ENCODE results near the gene FOXP2.
A peak's percentile ranks its signal among the peaks of the same experiment; 100 is the strongest.
"Not testable (repeated sequence)": the region's sequence is repeated elsewhere in the genome, so short reads cannot be mapped to it uniquely, and the experiment has no call there.

Gene FOXP2

DNA sequence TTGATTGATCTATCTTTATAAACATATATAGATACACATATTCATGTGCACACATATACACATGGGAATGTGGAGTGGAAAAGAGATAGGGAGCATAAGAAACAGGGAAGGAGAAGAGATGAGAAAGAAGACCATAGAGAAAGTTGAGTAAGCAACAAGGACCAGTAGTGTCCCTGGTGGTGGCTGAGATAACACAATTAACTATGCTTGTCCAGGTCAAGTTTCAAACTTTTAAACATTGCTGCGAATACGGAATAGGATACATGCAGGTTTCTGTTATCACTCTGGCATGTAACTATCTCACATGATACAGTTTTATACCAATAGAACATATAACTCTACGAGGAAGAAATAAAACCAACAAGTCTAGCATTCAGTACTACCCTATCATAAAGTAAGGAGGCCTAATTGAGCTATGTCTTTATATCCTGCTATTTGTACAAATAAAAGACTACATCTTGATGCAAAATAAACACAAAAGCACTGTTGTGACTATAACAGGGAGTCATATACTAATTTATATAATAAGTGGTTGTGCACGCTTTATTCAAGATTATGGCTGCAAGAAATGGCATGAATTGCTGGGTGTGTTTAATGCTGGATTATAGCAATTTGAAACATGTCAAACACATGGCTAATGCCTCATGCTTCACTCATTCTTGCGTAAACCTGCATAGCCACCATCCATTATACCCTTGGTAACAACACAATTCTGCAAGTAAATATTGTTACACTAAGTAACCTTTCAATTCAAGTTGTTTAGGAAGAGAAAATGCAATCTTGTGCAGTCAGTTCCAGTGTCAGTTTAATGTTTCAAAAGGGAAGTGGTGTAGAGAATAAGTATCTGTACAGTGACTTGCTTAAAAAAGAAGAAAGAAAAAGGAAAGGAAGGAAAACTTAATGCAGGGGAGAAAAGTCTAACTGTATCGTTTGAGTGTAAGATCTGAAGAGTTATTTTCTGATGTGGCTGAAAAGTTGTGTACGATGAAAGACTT lies 8.2 kb downstream of the FOXP2 start:
- DNase-seq (ENCODE audit: low read depth) = no peak

DNA sequence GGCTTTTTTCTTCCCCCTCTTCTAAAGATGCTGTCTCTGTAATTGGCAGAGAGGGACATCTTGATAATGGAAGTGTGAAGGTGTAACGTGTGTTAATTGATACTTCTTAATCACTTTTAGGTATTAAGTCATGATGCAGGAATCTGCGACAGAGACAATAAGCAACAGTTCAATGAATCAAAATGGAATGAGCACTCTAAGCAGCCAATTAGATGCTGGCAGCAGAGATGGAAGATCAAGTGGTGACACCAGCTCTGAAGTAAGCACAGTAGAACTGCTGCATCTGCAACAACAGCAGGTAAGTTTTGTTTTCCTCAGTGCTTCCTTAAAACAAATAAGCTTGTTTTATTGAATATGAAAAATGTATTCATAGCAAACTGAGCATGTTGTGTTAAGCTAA lies 11.8 kb downstream of the FOXP2 start:
- DNase-seq (ENCODE audit: low read depth) = no peak

DNA sequence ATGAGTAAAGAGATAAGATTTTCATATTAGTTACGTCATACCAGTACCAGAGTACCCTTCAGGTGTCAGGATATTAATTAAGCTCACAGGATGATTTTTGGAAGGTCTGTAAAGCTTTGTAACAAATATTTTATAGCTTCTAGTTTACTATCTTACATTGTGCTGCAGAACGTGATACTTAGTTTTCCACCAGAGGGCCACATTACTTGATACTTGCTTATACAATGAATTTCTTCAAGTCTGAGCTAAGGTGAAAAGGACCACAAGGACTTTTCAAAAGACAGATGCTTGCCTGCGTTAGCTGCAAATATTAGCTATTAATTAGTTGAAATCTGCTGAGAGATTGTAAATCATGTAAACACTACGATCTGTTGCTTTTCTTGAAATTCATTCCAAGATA lies 12.2 kb downstream of the FOXP2 start:
- no peak for DNase-seq (ENCODE audit: low read depth)

DNA sequence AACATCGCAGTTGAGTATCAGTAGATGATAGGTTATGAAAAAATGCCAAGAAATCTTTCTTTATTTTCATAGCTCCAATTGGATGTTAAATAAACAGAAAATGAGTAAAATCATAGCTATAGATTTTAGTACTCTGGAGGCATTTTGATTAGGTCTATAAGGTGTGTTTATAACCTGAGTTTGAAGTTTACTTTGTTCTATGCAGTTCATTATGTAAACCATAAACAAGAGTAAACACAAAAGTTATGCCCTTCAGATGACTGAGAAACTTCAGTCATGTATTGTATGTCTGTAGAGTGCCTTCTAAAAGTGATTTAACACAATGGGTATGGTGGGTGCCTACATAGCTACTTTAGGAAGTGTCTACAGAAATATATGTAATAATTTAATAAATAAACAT lies 13.6 kb downstream of the FOXP2 start:
- DNase-seq (ENCODE audit: low read depth) = no peak

DNA sequence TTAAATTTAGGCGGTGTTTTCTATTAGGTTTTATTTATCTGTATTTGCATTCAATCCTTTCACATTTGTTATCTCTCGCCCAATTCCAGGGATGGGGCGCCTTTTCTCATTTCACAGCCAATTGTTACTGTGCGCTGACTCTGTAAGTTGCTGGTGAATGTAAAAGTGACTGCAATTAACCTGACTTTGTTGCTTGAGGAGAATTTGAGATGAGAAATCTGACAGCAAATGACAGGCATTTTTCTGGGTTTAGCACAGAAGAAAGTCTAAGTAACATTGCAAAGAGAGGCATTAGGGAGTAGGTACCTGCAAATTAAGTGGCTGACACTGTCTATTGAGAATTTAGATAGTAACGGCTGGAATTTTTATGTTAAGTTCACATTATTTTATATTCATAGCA lies 16.6 kb downstream of the FOXP2 start:
- DNase-seq (ENCODE audit: low read depth) = no peak

DNA sequence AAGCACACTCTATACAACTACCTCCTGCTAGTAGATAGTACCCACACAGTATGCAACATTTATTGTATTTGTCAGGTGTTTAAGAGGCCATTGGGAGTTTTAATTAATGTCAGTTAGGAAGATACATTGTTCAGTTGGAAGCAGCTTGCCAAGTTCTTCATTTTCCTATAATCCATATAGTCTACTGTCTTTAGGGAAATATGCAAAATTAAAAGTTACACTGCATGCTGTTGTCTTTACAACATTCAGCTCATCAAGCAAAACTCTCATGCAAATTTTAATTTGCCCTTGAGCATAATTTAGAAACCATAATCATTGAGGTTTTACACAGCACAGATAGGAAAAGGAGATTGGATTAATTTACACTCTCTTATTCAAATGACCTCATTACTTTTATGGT lies 17.4 kb downstream of the FOXP2 start:
- no peak for DNase-seq (ENCODE audit: low read depth)

DNA sequence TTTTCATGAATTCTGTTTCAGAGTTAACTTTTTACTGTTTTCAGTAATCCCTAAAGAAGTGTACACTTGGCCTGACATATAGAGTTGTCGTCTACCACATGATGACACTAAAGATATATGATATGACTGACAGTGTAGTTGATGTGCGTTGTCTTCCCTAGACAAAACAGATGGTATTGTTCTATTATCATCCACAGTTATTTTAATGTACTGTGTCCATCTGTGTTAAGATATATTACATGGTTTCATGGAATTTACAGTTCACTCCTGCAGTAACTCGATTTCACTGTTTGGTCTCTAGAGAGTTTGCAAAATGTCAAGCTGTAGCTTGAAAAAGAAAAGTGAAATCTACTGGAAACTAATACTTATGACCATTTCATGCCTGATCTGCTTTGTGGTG lies 18.1 kb downstream of the FOXP2 start:
- no peak for DNase-seq (ENCODE audit: low read depth)

DNA sequence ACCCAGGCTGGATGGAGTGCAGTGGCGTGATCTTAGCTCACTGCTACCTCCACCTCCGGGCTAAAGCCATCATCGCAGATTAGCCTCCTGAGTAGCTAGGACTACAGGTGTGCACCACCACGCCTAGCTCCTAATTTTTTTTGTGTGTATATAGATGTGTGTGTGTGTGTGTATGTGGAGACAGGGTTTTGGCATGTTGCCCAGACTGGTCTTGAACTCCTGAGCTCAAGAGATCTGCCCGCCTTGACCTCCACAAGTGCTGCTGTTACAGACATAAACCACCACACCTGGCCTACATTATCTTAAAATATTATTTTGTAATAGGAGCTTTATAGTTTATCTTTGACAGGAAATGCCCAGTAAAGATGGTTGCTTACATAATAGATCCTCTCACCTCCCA lies 25.0 kb downstream of the FOXP2 start:
- no peak for DNase-seq (ENCODE audit: low read depth)

DNA sequence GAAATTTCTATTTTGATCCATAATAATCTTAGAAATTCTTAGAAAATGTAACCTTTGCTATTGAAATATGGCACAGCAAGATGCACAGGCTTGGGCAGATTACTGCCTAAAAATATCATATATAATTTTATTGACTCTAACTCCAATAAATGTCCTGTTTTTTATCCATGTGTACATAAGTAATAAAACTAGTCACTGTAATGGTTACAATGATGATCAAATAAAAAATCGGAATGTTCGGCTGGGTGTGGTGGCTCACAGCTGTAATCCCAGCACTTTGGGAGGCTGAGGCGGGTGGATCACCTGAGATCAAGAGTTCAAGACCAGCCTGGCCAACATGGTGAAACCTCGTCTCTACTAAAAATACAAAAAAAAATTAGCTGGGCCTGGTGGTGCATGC lies 26.3 kb downstream of the FOXP2 start:
- not testable (repeated sequence) for DNase-seq (ENCODE audit: low read depth)

DNA sequence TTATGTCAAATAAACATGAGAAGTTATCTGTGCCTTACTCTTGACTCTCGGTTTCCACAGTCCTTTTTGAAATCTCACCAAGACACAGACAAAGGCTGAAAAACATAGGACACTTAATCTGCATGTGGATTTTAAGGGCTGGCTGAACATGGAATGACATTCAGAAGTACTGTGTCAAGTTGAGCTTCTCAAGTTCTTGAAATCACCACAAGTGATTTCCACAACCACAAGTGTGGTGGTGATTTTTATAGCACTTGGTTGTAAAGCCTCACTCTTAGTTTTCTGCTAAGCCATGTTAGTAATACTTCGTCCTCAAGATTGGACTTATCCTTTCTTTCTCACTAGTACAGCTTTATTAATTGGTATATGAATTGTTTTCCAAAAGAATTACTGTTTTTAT lies 29.6 kb downstream of the FOXP2 start:
- DNase-seq (ENCODE audit: low read depth) = no peak

DNA sequence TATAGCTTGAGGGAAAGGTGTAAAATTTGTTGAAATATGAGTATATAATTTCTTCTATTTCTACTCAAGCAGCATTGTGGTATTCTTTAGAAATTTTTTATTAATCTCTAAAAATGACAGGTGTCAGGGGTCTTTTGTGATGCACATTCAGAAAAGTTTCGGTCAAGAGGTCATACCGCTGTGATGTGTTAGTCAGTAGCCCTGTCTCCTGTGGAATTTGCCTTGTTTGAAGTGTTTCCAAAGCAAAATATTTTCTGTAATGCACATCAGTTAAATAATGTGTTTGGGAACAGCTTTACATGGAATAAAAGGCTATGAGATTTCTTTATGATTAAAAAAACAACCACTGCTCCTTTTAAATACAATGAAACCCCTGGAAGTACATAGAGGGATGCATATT lies 35.8 kb downstream of the FOXP2 start:
- DNase-seq (ENCODE audit: low read depth) = no peak

DNA sequence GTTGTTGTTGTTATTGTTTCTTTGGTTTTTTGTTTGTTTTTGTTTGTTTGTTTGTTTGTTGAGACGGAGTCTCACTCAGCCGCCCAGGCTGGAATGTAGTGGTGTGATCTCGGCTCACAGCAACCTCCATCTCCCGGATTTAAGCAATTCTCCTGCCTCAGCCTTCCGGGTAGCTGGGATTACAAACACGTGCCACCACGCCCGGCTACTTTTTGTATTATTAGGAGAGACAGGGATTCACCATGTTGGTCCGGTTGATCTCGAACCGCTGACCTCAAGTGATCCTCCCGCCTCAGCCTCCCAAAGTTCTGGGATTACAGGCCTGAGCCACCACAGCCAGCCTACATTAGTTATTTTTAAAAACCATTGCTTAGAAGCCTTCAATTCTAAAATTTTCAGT lies 45.0 kb downstream of the FOXP2 start:
- DNase-seq (ENCODE audit: low read depth) = no peak

DNA sequence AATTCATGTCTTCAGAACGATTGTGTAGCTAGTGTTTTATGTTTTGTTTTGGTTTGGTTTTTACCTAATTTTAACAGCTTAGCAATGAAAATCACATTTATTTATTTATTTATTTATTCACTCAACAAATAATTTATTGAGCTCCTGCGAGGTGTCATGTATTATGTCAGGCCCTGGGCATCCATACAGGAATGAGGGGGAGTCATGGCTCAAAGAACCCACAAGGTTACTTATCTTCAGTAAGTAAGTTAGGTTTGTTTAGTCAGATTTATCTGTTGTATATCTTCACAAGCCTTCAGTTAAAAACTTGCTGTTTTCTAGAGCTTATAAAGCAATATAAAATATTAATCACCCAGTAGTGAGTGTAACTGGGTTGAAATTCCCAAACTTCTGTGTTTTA lies 45.4 kb downstream of the FOXP2 start:
- DNase-seq (ENCODE audit: low read depth) = no peak

DNA sequence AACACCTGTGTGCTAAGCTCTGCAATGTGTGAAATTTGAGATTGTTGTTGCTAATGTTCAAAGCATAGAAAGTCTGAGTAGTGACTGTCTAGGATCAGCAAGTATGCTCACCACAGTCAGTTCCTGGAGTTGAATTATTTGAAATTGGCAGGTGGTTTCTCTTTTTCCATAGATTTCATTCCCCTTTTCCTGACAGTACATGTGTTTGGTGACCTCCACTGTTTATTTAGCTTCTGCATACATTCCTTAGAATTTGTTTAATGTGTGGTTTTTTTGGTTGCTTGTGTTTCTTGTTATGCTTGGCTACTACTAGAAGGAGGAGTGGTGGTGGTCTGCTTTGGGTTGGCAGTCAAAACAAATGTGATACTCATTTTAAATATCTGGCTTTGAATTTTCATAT lies 52.3 kb downstream of the FOXP2 start:
- no peak for DNase-seq (ENCODE audit: low read depth)

DNA sequence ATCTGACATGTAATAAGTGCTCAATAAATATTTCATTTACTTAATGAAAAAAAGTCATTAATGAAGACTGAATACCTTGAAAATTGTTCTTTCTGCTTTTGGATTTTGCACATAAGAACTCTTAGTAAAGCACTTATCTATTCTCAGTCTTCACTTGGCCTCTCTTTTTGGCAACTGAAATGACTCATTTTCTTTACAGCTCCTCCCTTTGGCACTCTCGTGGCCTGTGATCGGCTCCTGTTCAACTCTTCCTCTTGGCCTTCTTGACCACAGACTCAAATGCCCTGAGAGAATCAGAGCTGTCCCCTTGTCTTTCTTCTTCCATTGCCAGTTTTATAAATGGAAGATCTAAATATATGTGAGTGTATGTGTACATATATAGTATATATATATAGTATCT lies 54.2 kb downstream of the FOXP2 start:
- DNase-seq (ENCODE audit: low read depth) = no peak

DNA sequence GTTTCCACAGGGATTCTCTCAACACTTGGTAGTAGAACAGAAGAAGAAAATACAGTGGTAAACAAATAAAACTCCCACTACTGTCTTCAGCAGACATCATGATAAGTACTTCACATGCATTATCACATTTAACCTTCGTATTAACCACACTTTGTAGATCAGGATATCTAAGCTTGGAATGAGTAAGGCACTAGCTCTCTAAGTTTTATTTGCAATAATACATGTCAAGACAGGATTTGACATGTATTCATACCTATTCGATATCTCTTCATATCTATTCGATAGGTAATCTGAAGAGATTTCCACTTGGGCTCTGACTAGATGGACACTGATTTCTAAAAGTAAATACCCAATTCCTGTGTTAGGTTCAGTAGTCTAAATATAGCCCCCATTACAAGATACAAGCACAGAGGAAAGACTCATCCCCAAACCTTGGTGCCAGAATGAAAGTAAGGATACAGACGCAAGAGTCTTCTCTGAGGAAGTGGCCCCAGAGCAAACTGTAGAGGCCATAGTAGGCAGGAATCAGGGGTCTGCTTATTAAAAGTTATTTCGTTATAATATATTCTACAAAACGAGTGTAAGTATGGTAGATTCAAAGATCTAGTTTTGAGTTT lies 58.4 kb downstream of the FOXP2 start:
- no peak for DNase-seq (ENCODE audit: low read depth)

DNA sequence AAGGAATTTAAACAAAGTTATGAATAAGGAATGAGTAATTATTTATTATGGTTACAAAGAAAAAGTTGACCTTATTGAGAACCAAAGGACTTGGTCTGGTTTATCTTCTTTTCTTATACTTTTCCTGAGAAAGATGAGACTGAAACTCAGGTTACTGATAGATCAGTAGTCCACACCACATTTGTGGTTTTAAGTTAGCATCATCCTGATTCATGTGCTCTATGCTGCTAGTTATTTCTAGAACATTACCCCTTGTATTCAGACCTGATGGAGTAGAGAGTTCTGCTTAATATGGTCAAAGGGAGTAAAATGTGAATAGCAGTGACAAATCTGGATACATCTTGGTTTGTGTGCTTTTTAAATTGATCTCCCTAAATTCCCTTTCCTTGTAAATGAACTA lies 63.8 kb downstream of the FOXP2 start:
- no peak for DNase-seq (ENCODE audit: low read depth)

DNA sequence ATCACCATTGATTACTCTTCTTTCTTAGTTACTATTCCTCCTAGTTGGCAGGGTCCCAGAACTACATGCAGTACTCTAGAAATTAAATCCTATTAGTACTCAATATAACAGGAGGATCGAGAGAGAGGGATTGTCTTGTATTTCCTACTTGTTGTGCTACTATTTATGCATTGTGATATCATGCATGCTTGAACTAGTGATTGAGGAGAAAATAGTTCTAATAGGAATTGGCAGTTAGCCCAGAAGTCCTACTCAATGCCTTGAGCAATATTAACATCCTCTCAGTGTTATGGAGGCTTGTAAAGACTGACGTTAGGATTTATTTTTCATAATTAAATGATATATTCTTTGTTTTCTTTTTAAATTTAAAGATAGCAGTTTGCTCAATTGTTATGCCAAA lies 67.4 kb downstream of the FOXP2 start:
- DNase-seq (ENCODE audit: low read depth) = peak; percentile 43

DNA sequence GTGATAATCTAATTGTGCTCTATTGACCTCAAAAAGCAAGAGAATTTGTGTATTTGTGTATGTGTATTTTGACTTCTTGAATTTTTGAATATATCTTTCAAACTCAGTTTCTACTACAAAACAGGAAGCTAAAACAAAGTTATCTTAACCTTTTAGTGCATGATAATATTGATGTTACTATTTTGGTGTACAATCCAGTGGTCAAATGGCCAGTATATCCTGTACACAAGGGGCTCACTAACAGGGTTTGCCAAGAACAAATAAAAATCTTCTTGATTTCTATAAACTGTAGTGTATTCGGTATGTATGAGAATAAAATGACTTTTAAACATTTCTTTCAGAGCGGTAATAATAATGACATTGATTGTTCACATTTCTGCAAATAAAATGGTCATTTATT lies 69.6 kb downstream of the FOXP2 start:
- DNase-seq (ENCODE audit: low read depth) = no peak

DNA sequence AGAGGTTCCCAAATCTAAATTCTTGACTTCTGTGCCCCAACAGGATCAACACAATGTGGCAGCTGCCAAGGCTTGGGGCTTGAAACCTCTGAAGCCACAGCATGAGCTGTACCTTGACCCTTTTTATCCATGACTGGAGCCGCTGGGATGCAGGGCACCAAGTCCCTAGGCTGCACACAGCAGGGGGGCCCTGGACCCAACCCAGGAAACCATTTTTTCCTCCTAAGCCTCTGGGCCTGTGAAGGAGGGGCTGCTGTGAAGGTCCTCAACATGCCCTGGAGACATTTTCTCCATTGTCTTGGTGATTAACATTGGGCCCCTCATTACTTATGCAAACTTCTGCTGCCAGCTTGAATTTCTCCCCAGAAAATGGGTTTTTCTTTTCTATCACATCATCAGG lies 72.6 kb downstream of the FOXP2 start:
- DNase-seq (ENCODE audit: low read depth) = no peak

DNA sequence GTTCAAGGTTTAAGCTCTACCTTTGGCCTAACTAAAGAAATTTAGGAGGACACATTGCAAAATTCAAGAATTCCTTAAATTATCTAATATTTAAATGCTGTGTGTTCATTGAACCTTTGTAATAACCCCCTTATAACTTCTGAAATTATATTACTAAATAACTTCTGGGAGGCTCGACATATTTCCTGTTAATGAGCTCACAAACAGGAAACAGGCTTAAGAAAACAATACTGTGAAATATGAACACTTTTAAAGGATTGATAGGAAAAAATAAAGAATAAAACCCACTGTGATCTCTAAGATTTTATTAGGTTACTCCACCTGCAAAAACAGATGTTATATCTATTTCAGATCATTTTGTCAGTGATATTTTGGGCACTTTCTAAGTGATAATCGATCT lies 74.1 kb downstream of the FOXP2 start:
- DNase-seq (ENCODE audit: low read depth) = no peak

DNA sequence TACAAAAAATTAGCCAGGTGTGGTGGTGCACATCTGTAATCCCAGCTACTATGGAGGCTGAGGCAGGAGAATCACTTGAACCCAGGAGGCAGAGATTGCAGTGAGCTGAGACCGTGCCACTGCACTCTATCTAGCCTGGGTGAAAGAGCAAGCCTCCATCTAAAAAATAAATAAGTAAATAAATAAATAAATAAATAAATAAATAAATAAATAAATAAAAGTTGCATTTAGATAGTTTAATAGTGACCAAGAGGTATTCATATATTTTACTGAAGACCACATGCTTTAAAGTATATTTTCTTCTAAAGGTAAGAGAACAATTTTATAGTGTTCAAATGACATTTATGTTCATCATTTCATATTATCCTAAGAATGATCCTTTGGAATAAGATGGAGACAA lies 82.9 kb downstream of the FOXP2 start:
- DNase-seq (ENCODE audit: low read depth) = not testable (repeated sequence)

DNA sequence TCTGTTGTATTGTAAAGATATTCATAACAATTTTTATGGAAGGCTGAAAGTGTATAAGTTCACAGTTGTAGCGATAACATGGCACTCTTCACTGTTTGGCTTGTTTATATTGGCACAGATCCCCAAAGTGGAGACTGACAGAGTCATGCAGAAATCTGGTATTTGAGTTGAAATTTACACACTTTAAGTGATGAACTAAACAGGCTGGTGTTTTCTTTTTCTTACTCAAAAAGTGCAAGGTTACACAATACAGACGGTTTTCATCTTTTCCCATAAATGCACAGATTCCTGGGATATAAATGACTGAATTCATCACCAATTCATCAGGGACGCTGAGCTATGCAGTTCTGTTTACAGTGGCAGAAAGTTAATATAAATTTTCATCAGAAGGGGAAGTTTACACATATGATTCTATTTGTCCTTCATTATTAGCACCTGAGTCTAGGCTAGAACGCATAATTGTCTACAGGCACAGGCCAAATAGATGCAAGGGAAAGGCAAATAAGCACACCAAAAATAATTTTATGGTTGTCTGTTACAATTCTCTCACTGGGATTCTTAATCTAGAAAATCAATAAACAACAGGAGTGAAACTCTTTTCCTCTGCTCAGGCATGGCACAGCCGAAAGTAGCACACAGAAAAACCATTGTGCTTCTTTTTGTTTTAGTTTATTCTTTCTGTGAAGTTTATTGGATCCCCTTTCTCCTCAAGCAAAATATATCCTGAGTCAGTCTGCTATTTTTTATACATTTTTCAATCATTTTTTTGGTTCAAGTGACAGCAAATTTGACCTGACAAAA lies 88.0 kb downstream of the FOXP2 start:
- peak; percentile 38 for DNase-seq (ENCODE audit: low read depth)

Measured in fibroblast of the conjunctiva (primary cell).